ENCODE results near the gene ZBTB8A. TPM values are rescaled to one million over a fixed set of nuclear protein-coding genes. Genes with fewer than 3 reads are reported as not detected.
A peak's percentile ranks its signal among the peaks of the same experiment; 100 is the strongest.

The ZBTB8A gene
- total and polyA plus RNA-seq, 10 of the 15 experiments (the other 5 are each of a cell fraction or from before 2014, with no cell fraction given): 0.48 to 4.7 (median 2.4) TPM

DNA sequence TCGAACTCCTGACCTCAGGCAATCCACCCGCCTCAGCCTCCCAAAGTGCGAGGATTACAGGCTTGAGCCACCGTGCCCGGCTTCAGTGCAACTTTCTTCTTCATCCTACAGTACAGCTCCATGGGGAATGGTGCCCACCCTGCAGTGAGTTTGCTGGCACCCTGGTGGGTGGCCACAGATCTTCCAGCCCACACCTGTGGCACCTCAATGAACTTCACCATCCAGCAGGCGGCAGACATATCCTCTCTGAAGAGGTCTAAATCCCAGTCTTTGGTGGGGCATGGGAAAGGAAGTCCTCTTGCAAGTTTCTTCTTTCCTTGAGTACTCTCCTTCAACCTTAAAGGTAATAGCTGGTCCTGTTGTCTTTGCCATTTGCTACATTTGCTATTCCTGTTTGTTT is 18.1 kb upstream of the ZBTB8A start:
- Histone ChIP-seq H3K79me2 (ENCODE audit: control insufficient read depth, insufficient read depth, low read length) (no peaks in the 10 kb centered on the region), H3K4me2 (ENCODE audit: control insufficient read depth, insufficient read depth) (peak overlapping the region; percentile 5), H3K4me3 (peak overlapping the region; percentile 50; the same call in 1 of the 2 replicates), H3K27ac (ENCODE audit: control insufficient read depth, insufficient read depth) (no peak overlapping the region), H3K9me3 (replicated peaks; ENCODE audit: control insufficient read depth, insufficient read depth, low read length) (no peaks in the 10 kb centered on the region), H3K36me3 (ENCODE audit: control insufficient read depth in 2 of 2, insufficient read depth in 2 of 2, low read length in 1 of 2) (no peaks in the 10 kb centered on the region), H3K4me1 (ENCODE audit: control insufficient read depth, insufficient read depth, low read length) (peaks cover 9% of the 10 kb centered on the region), H4K20me1 (ENCODE audit: control insufficient read depth, insufficient read depth) (no peaks in the 10 kb centered on the region), H2AFZ (ENCODE audit: control insufficient read depth, low read depth, low read length) (peak overlapping the region; percentile 13; the same call in 1 of the 2 replicates), H3K27me3 (replicated peaks in 1 of 2; ENCODE audit: control insufficient read depth in 2 of 2, insufficient read depth in 2 of 2, low read length in 1 of 2) (no peaks in the 10 kb centered on the region), H3K9ac (ENCODE audit: control insufficient read depth, insufficient read depth, low read length) (no peak overlapping the region)
- POLR2A ChIA-PET: interaction anchor here (0.6 to 1.2 kb wide), 6 partner anchors 18 to 292 kb away, joined by 3 to 8 read pairs (median 5); no protein-coding TSS in a partner anchor
- CTCF ChIA-PET: interaction anchor here (0.6 to 3.3 kb wide), 38 partner anchors 9 to 606 kb away, joined by 3 to 50 read pairs (median 5); no protein-coding TSS in a partner anchor
- intact Hi-C loops (cut with micrococcal nuclease; ENCODE audit: unreplicated experiment) (loop anchor here (5.0 to 10.0 kb wide), 3 partner anchors 131 to 354 kb away; partner anchors contain the start of genes FNDC5, RBBP4 and ZBTB8OS), in situ Hi-C loops (cut with MboI) (no loop called here)
- FAIRE-seq (peak; percentile 13), DNase-seq (ENCODE audit: low read depth, low spot score) (no peak), ATAC-seq (peak; percentile 14)
- SMC1A ChIA-PET (ENCODE audit: uncharacterized antibody, unreplicated experiment): interaction anchor here (0.6 to 3.4 kb wide), 23 partner anchors 9 to 565 kb away, joined by 3 to 33 read pairs (median 5); no protein-coding TSS in a partner anchor
- WGBS (ENCODE audit: insufficient coverage, insufficient replicate concordance, low lambda C conversion rate, missing lambda C conversion rate): 26% methylated on average over 6 of the region's 6 CpGs
- no TSS peak for BruUV-seq (replicated peaks)
- TF ChIP-seq CTCF (IDR thresholded peaks at IDR 0.05 in 2 of 3, conservative IDR thresholded peaks at IDR 0.05 in 1 of 3; ENCODE audit: control insufficient read depth in 2 of 3, extremely low read depth in 1 of 3, insufficient read depth in 1 of 3, low read depth in 3 of 3, low read length in 3 of 3): 0 out of 6 replicates have a peak, but pooled peaks of 1 of the 3 experiments have one; percentile 14
- no peak for TF ChIP-seq SIN3A (IDR thresholded peaks at IDR 0.05; ENCODE audit: low read depth, low read length)
- 0 out of 2 replicates have a peak, but pooled peaks have one; percentile 29 for TF ChIP-seq RAD21 (IDR thresholded peaks at IDR 0.05; ENCODE audit: insufficient read depth, low read depth, low read length)
- RAD21 ChIA-PET (ENCODE audit: unreplicated experiment): interaction anchor here (0.7 to 2.8 kb wide), 20 partner anchors 13 to 381 kb away, joined by 3 to 18 read pairs (median 6); partner anchors contain the start of genes BSDC1 and ZBTB8A
